ENCODE data around the gene ZC3H4.
"Not testable (repeated sequence)": the region's sequence is repeated elsewhere in the genome, so short reads cannot be mapped to it uniquely, and the experiment has no call there.

The ZC3H4 gene

DNA sequence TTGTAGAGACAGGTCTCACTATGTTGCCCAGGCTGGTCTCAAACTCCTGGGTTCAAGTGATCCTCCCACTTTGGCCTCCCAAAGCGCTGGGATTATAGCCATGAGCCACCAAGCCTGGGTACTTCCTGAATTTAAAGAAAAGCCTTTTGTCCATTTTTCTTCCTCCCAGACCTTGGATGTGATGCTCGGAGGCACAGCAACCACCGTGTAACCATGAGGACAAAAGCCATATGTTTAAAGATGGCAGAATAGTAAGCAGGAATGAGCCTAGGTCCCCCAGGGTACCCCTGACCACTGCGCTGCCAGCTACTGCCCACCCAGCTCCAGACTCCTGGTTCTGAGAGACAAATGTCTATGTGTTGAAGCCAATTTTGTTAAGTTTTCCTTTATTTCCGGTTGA is 31.1 kb downstream of the ZC3H4 start:
- CTCF ChIA-PET, result no interaction called here
- no peak for DNase-seq (ENCODE audit: low spot score)
- H3K27ac ChIP-seq, result no peak overlapping the region
- POLR2A ChIA-PET (ENCODE audit: low non-redundant PET), result no interaction called here
- TF ChIP-seq, protein P1, sequence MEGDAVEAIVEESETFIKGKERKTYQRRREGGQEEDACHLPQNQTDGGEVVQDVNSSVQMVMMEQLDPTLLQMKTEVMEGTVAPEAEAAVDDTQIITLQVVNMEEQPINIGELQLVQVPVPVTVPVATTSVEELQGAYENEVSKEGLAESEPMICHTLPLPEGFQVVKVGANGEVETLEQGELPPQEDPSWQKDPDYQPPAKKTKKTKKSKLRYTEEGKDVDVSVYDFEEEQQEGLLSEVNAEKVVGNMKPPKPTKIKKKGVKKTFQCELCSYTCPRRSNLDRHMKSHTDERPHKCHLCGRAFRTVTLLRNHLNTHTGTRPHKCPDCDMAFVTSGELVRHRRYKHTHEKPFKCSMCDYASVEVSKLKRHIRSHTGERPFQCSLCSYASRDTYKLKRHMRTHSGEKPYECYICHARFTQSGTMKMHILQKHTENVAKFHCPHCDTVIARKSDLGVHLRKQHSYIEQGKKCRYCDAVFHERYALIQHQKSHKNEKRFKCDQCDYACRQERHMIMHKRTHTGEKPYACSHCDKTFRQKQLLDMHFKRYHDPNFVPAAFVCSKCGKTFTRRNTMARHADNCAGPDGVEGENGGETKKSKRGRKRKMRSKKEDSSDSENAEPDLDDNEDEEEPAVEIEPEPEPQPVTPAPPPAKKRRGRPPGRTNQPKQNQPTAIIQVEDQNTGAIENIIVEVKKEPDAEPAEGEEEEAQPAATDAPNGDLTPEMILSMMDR (conservative IDR thresholded peaks at IDR 0.05; ENCODE audit: low read depth), result no peak

DNA sequence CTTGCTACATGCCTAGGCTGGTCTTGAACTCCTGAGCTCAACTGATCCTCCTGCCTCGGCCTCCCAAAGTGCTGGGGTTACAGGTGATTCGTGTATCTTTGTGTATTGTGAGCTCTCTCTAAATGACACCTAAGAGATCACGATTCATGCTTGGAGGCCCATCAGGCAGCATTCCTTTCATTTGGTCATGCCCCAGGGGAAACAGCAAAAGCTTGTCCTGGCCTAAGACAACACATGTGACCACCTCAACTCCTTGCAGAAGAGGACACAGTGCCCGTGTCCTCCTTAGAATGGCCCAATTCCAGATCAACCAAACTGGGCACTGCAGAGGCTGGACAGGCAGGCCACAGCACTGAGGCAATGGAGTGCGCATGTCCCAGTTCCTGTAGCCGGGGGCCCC is 32.5 kb downstream of the ZC3H4 start:
- TF ChIP-seq, protein P1 (conservative IDR thresholded peaks at IDR 0.05; ENCODE audit: low read depth), result no peak
- ChIA-PET CTCF (interaction anchor here (0.6 to 0.7 kb wide), 3 partner anchors 22 to 406 kb away, joined by 3 to 6 read pairs (median 3); no protein-coding TSS in a partner anchor), POLR2A (ENCODE audit: low non-redundant PET) (no interaction called here)
- peak overlapping the region; percentile 71 for H3K27ac ChIP-seq
- no peak for DNase-seq (ENCODE audit: low spot score)

DNA sequence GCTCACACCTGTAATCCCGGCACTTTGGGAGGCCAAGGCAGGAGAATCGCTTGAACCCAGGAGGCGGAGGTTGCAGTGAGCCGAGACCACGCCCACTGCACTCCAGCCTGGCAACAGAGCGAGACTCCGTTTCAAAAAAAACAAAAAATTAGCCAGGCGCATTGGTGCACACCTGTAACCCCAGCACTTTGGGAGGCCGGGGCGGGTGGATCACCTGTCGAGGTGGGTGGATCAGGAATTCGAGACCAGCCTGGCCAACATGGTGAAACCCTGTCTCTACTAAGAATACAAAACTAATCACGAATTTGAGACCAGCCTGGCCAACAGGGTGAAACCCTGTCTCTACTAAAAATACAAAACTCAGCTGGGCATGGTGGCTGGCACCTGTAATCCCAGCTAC is 35.2 kb downstream of the ZC3H4 start:
- DNase-seq (ENCODE audit: low spot score); POLR2A ChIA-PET (ENCODE audit: low non-redundant PET): not testable (repeated sequence)
- peak overlapping the region; percentile 22; the same call in 1 of the 2 replicates for H3K27ac ChIP-seq
- CTCF ChIA-PET, result interaction anchor here (0.7 to 1.4 kb wide), 4 partner anchors 18 to 47 kb away, joined by 3 to 4 read pairs (median 3); no protein-coding TSS in a partner anchor

DNA sequence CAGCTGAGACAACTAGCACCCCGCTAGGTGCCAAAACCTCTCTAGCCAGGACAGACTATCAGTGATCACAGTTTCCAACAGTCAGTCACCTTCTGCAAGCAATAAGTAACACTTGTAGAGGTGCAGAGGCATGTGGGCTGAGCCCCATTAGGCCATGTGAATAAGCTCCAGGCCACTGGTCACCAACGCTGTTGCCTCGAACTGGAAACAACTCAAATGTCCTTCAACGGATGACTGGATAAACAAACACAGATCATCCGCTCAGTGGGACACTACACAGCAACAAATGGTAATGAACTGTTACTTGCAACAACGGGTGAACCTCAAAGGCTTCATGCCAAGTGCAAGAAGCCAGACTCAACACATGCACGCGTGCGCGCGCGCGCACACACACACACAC is 37.6 kb downstream of the ZC3H4 start:
- TF ChIP-seq, protein P1 (conservative IDR thresholded peaks at IDR 0.05; ENCODE audit: low read depth), result no peak
- POLR2A ChIA-PET (ENCODE audit: low non-redundant PET), result no interaction called here
- DNase-seq (ENCODE audit: low spot score), result no peak
- CTCF ChIA-PET, result no interaction called here
- peak overlapping the region; percentile 27; the same call in 1 of the 2 replicates for H3K27ac ChIP-seq

DNA sequence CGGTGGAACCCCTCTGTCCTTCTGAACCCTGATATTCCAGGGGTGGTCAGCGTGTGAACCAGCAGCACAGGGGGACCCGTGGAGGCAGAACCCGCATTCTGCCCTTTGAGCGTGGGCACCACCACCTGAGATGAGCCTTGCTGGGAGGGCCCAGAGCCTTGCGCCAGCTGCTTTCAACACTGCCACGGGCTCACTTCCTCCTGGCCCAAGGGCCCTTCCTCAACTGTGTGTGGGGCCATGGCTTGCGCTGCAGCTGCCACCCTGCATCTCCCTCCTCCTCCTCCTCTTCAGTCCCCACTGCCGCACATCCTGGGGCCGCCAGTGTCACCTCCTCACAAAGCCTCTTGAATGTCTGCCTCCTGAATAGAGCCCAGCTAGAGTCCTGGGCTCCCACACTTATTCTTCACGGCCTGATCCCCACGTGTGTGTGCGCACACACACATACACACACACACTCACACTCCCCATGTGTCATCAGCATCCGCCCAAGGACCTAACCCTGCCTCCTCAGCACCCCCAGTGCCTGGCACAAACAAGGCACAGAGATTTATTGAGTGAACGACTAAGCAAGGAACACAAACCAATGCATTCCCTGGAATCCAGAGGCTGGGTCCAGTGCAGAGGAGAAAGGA is 38.3 kb downstream of the ZC3H4 start:
- ChIA-PET POLR2A (ENCODE audit: low non-redundant PET) (no interaction called here), CTCF (no interaction called here)

DNA sequence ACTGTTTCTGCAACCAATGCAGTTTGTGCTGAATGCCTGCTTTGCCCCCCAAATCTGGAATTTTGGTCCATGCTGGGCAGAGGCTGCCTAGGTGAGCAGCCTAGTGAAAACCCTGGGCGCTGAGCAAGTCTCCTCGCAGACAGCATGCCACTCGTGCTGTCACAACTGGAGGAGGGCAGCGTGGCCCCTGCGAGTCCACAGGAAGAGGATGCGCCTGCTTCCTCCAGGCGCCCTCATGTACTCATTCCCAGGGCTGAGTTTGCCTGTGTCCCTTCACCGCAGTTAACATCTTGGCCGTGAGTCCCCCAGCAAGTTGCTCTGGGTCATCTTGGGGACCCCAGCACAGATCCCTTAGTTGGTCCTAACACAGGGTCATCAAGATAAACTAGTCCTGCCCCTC is 39.0 kb downstream of the ZC3H4 start:
- TF ChIP-seq, protein P1 (conservative IDR thresholded peaks at IDR 0.05; ENCODE audit: low read depth), result no peak
- ChIA-PET POLR2A (ENCODE audit: low non-redundant PET) (no interaction called here), CTCF (no interaction called here)
- DNase-seq (ENCODE audit: low spot score), result no peak
- peak overlapping the region; percentile 27 for H3K27ac ChIP-seq

More for the DNA sequence above, 38.3 kb downstream of the ZC3H4 start:
- no peak for DNase-seq (ENCODE audit: low spot score)
- peak overlapping the region; percentile 27; the same call in 1 of the 2 replicates for H3K27ac ChIP-seq
- TF ChIP-seq, protein P1 (conservative IDR thresholded peaks at IDR 0.05; ENCODE audit: low read depth), result no peak

DNA sequence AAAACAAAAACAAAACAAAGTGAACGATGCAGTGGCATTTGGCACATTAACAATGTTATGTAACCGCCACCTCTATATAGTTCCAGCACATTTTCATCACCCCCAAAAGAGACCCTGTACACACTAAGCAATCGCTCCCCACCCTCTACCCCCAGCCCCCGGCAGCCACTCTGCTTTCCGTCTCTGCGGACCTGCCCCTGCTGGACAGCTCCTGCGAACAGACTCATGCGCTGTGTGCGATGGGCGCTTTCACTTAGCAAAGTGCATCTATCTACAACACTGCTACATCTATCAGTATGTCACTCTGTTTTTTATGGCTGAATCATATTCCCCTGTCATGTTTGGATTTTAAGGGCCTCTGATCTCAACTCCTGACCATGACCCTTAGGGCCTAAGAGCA is 40.0 kb downstream of the ZC3H4 start:
- TF ChIP-seq, protein P1 (conservative IDR thresholded peaks at IDR 0.05; ENCODE audit: low read depth), result no peak
- CTCF ChIA-PET, result no interaction called here
- DNase-seq (ENCODE audit: low spot score), result no peak
- POLR2A ChIA-PET (ENCODE audit: low non-redundant PET), result no interaction called here
- peak overlapping the region; percentile 27 for H3K27ac ChIP-seq
